Endothelial cell of umbilical vein (primary cell): ENCODE results near the gene TRIM45. TPM values are rescaled to one million over a fixed set of nuclear protein-coding genes. Genes with fewer than 3 reads are reported as not detected.

ENCODE experiments used
- BruUV-seq: library from RNA; stranded (reverse); fragments of 400-500 nt; replicated peaks from 2 replicates; lab custom pipeline; 2021; lab: Mats Ljungman, UMichigan
- CTCF ChIA-PET: fragments of 300-600, 350-600 bp; sonication (Branson Sonifier 250); formaldehyde crosslinking; loops from one replicate; lab custom pipeline; 2021; ENCODE audit warnings: antibody characterized with exemption, inconsistent platforms; lab: Charles Lee
- POLR2A ChIA-PET: fragments of 300-600, 350-600 bp; sonication (Branson Sonifier 250); formaldehyde crosslinking; loops from one replicate; lab custom pipeline; 2021; ENCODE audit warnings: antibody characterized with exemption, inconsistent platforms; lab: Charles Lee
- DNase-seq: peaks from one replicate; pipeline ENCODE4 v3.0.0-alpha.2; 2011; ENCODE audit warnings: low read depth, low spot score
- FAIRE-seq: peaks from 2 replicates; lab custom pipeline; 2011; peaks lifted over from hg19 to GRCh38; lab: Jason Lieb, UNC
- H2AFZ ChIP-seq: 2 replicates; pipeline ENCODE4 v1.6.0; 2012; ENCODE audit warnings: low read depth, low read length, control low read depth, inconsistent platforms
- H3K27ac ChIP-seq: 2 replicates; pipeline ENCODE4 v1.5.1; 2011; ENCODE audit warnings: low read depth, mild to moderate bottlenecking, control low read depth, low read length, moderate library complexity; ENCODE audit not compliant: insufficient read depth
- H3K27me3 ChIP-seq, 2 experiments: 2 replicates each; pipeline versions ENCODE4 v1.6.0 to v1.6.1; 2011; ENCODE audit warnings: low read length in 2 of 2, mixed read lengths in 1 of 2; ENCODE audit not compliant: control insufficient read depth in 2 of 2, insufficient read depth in 2 of 2
- H3K36me3 ChIP-seq, 2 experiments: 2 replicates in 1 of 2; 3 replicates in 1 of 2; pipeline ENCODE4 v1.5.1; 2011; ENCODE audit warnings: low read length in 2 of 2, mild to moderate bottlenecking in 1 of 2, moderate library complexity in 1 of 2; ENCODE audit not compliant: control insufficient read depth in 2 of 2, insufficient read depth in 2 of 2; ENCODE audit errors: extremely low read depth in 1 of 2
- H3K4me1 ChIP-seq: 3 replicates; pipeline ENCODE4 v1.5.1; 2011; ENCODE audit warnings: mild to moderate bottlenecking, low read length; ENCODE audit not compliant: control insufficient read depth, insufficient read depth; ENCODE audit errors: extremely low read depth
- H3K4me2 ChIP-seq: 2 replicates; pipeline ENCODE4 v1.6.1; 2011; ENCODE audit warnings: low read length, control low read depth, mixed read lengths; ENCODE audit not compliant: insufficient read depth
- H3K4me3 ChIP-seq, 3 experiments: fragments of 200-600 bp in 1 of 3; sonication (generic), shearing (Covaris generic) in 1 of 3; replicated peaks in 1 of 3; 2 replicates each; pipeline ENCODE4 v1.5.1; 2011 to 2016; ENCODE audit warnings: control low read depth in 3 of 3, low read length in 3 of 3, mild to moderate bottlenecking in 2 of 3, inconsistent platforms in 1 of 3, low read depth in 1 of 3, moderate library complexity in 1 of 3; ENCODE audit not compliant: insufficient read depth in 1 of 3
- H3K79me2 ChIP-seq: 2 replicates; pipeline ENCODE4 v1.6.0; 2012; ENCODE audit warnings: low read length, inconsistent platforms; ENCODE audit not compliant: control insufficient read depth, insufficient read depth
- H3K9ac ChIP-seq: replicated peaks from 2 replicates; pipeline ENCODE3; 2011; ENCODE audit warnings: low read length, control low read depth; ENCODE audit not compliant: insufficient read depth; ENCODE audit errors: extremely low read depth
- H3K9me1 ChIP-seq: replicated peaks from 3 replicates; pipeline ENCODE4 v1.6.0; 2011; ENCODE audit warnings: mild to moderate bottlenecking, low read length; ENCODE audit not compliant: control insufficient read depth, insufficient read depth; ENCODE audit errors: extremely low read depth
- H3K9me3 ChIP-seq: replicated peaks from 2 replicates; pipeline ENCODE4 v1.5.1; 2012; ENCODE audit warnings: low read length, inconsistent platforms; ENCODE audit not compliant: control insufficient read depth, insufficient read depth
- H4K20me1 ChIP-seq: replicated peaks from 2 replicates; pipeline ENCODE3; 2011; ENCODE audit warnings: mild to moderate bottlenecking, low read length; ENCODE audit not compliant: control insufficient read depth, insufficient read depth; ENCODE audit errors: extremely low read depth
- EZH2 ChIP-seq: IDR thresholded peaks from 2 replicates; pipeline ENCODE4 v1.6.1; 2012; ENCODE audit warnings: borderline replicate concordance, low read depth, mild to moderate bottlenecking, moderate library complexity, low read length, inconsistent platforms; ENCODE audit not compliant: severe bottlenecking
- FOS ChIP-seq: IDR thresholded peaks from 2 replicates; pipeline ENCODE4 v1.6.1; 2011; ENCODE audit warnings: mild to moderate bottlenecking, low read length, moderate library complexity, borderline replicate concordance; ENCODE audit not compliant: insufficient read depth
- GATA2 ChIP-seq: IDR thresholded peaks from 2 replicates; pipeline ENCODE4 v1.7.0; 2011; ENCODE audit warnings: low read depth, mild to moderate bottlenecking, moderate library complexity, mixed read lengths, low read length; ENCODE audit not compliant: insufficient read length, insufficient read depth
- JUN ChIP-seq: IDR thresholded peaks from 2 replicates; pipeline ENCODE4 v1.6.1; 2011; ENCODE audit warnings: borderline replicate concordance, low read depth; ENCODE audit not compliant: insufficient read length, insufficient read depth
- MAX ChIP-seq: IDR thresholded peaks from 2 replicates; pipeline ENCODE4 v1.6.1; 2011; ENCODE audit not compliant: insufficient read depth, insufficient read length
- MYC ChIP-seq: IDR thresholded peaks from one replicate; pipeline ENCODE4 v1.6.1; 2011; ENCODE audit warnings: mild to moderate bottlenecking, low read depth, low read length
- POLR2A ChIP-seq: IDR thresholded peaks from 2 replicates; pipeline ENCODE4 v1.6.1; 2012; ENCODE audit warnings: low read depth, mild to moderate bottlenecking, control low read depth, low read length
- POLR2AphosphoS5 ChIP-seq: IDR thresholded peaks from 2 replicates; pipeline ENCODE4 v1.6.1; 2012; ENCODE audit warnings: low read depth, mild to moderate bottlenecking, control low read depth, low read length, moderate library complexity; ENCODE audit not compliant: insufficient read depth
- dilution Hi-C: fragments of 300-500 bp; cut with MboI; formaldehyde crosslinking; loops from one replicate; pipeline ENCODE4 v1.15.0; 2019; ENCODE audit warnings: low sequenced_read_pairs; ENCODE audit not compliant: extremely low pct_ligation_motif_present
- intact Hi-C: fragments of 100-400 bp; cut with micrococcal nuclease; formaldehyde crosslinking; loops from one replicate; pipeline ENCODE4 v1.10.0; 2022
- polyA plus RNA-seq, 4 experiments: library from polyadenylated mRNA; depleted of rRNA in 3 of 4; stranded (reverse) in 3 of 4; unstranded in 1 of 4; fragments of >200 nt; gene quantifications; 2 replicates each; pipeline versions ENCODE4 v1.2.1 to v1.2.3, GENCODE V29; 2011 to 2012; ENCODE audit warnings: missing spikeins in 1 of 4
- total RNA-seq: library from RNA; stranded (reverse); gene quantifications from 2 replicates; pipeline ENCODE4 v1.2.3, GENCODE V29; 2021
- TF ChIP-seq, protein P1 (sequence below), 2 donors: IDR thresholded peaks; 1 replicate in 1 of 2; 2 replicates in 1 of 2; pipeline ENCODE4 v1.5.1; 2011; ENCODE audit warnings: low read length in 2 of 2, mild to moderate bottlenecking in 2 of 2, moderate library complexity in 2 of 2, control low read depth in 1 of 2, inconsistent platforms in 1 of 2, low read depth in 1 of 2; ENCODE audit not compliant: insufficient read depth in 1 of 2; ENCODE audit errors: extremely low read depth in 1 of 2

The TRIM45 gene
- total and polyA plus RNA-seq, 2 donors (not counting 3 experiments of a cell fraction or from before 2014, with no cell fraction given), result 2.9 to 3.1 TPM

DNA sequence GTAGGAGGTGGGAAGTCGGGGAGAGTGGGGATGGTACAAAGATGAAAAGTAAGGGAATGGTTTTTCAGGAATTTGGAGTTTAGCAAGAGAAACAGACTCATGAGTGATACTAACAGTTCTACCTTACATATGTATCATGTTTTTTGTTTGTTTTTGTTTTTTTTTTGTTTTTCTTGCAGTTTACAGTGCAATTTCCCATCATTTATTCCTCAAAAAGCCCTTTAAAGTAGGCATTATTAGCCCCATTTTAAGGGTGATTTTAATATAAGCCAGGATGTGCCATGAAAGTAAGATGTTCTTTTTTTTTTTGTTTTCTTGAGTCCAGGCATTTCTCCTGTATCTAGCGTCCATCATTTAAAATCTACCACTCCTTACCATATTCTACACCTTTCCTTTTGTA, 13.8 kb upstream of the TRIM45 start:
- no peak overlapping the region for H2AFZ ChIP-seq
- H3K4me2 ChIP-seq, result no peak overlapping the region
- no peak overlapping the region for H3K9ac ChIP-seq
- peaks cover 0 to 3% of the 10 kb centered on the region in 2 experiments for H3K27me3 ChIP-seq
- H3K79me2 ChIP-seq, result no peaks in the 10 kb centered on the region
- BruUV-seq, result no TSS peak
- intact Hi-C loops (no loop called here), dilution Hi-C loops (no loop called here)
- no peak overlapping the region for H3K27ac ChIP-seq
- no peaks in the 10 kb centered on the region for H4K20me1 ChIP-seq
- TF ChIP-seq GATA2 (no peak), FOS (no peak), POLR2A (no peak), EZH2 (no peak), MYC (no peak), MAX (no peak), POLR2AphosphoS5 (no peak), JUN (no peak)
- TF ChIP-seq, protein P1, sequence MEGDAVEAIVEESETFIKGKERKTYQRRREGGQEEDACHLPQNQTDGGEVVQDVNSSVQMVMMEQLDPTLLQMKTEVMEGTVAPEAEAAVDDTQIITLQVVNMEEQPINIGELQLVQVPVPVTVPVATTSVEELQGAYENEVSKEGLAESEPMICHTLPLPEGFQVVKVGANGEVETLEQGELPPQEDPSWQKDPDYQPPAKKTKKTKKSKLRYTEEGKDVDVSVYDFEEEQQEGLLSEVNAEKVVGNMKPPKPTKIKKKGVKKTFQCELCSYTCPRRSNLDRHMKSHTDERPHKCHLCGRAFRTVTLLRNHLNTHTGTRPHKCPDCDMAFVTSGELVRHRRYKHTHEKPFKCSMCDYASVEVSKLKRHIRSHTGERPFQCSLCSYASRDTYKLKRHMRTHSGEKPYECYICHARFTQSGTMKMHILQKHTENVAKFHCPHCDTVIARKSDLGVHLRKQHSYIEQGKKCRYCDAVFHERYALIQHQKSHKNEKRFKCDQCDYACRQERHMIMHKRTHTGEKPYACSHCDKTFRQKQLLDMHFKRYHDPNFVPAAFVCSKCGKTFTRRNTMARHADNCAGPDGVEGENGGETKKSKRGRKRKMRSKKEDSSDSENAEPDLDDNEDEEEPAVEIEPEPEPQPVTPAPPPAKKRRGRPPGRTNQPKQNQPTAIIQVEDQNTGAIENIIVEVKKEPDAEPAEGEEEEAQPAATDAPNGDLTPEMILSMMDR (IDR thresholded peaks at IDR 0.05; ENCODE audit: extremely low read depth in 1 of 2, insufficient read depth in 1 of 2, low read depth in 1 of 2, low read length in 2 of 2), result no peak
- H3K9me1 ChIP-seq, result no peaks in the 10 kb centered on the region
- no peak for FAIRE-seq
- H3K4me3 ChIP-seq, result no peak overlapping the region
- H3K36me3 ChIP-seq, result no peaks in the 10 kb centered on the region
- no peak for DNase-seq
- no peaks in the 10 kb centered on the region for H3K9me3 ChIP-seq
- no peaks in the 10 kb centered on the region for H3K4me1 ChIP-seq
- POLR2A ChIA-PET, result no interaction called here
- CTCF ChIA-PET, result interaction anchor here (0.7 to 1.5 kb wide), 2 partner anchors 68 to 352 kb away, joined by 3 to 5 read pairs; no protein-coding TSS in a partner anchor
